ENCODE results near the gene FRS2. TPM values are rescaled to one million over a fixed set of nuclear protein-coding genes. Genes with fewer than 3 reads are reported as not detected.

The FRS2 gene
- total RNA-seq, 8 experiments from 2014 or later = 20.9 to 49.0 (median 32.6) TPM

DNA sequence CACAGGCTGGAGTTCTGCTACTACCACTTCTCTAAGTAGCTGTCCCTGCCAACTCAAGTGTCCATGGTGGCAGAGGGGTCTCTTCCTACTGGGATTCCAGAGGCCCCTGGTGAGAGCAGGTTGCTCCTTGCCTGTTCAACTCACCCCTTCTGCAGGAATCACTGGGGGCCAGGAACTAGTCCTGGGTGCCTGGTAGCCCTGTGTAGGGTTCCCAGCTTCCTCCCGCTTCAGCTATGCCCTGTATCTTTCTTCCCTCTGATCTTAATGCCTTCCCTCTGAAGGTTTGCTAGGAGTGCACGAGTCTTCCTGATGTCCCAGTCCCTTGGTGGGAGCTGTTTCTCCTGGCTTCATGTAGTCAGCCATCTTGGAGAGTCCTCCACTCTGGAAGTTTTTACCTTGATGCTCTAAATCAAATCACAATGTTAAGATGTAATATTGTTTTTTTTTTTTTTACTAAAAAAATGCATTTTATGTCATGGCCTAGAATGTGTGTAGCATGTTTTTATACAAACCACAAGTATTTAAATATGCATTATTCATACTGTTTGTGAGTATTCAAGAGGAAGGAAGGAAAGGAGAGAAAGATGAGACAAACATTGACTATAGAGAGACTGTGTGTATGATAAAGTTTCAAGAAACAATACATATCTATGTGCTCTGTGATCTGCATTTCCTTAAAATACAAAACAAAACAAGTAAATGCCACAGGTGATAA, 54.7 kb downstream of the FRS2 start:
- in situ Hi-C loops (cut with MboI; ENCODE audit: low pct_unique_long_range_greater_than_20kb in 2 of 9, low sequenced_read_pairs in 9 of 9, unreplicated experiment in 9 of 9) = no loop called here
- peak in 3 of 8 experiments; percentile 61 to 84 (median 79) for ATAC-seq (replicated peaks in 6 of 8)
- Histone ChIP-seq H3K4me3 (no peak overlapping the region), H3K4me1 (replicated peaks in 1 of 2) (no peaks in the 10 kb centered on the region), H3K27ac (no peak overlapping the region)
- WGBS, 10 experiments = 50 to 100% (median 100%) methylated on average over 1 to 2 of the region's 2 CpGs; no CpG with 5 or more reads in 4 of the 10 experiments

DNA sequence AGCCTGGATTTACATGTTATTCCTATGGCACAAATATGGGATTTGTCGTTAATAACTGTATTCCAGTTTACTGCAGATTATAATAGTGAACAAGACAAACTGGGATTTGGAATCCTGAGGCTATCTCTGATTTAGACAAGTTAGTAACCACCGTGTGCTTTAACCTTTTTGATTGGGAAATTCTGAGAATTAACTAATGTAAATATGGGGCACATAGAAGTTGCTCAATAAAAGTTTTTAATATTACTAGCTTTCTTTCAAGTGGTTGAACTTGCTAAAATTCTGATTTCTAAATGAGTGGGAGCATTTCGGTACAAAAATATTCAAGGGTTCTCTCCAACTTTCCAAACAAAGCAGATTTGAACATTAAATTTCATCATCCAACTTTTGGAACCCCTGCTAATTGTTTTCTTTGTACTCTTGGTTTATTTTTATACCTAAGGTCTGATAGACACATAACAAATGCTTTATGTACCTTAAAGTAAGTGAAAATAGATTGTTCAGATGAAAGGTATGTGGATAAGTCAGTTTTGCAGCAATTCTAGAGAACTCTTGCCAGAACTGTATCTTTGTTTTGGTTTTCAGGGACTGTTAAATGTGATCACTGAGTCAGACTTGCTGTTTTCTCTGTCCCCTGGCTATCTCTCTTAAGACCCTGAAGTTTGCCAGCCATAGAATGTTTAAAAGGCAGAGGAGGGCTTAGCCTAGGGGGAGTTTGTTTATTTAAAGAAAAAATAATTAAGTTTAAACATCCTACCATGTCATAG, 57.5 kb downstream of the FRS2 start:
- Histone ChIP-seq H3K27ac (no peak overlapping the region), H3K4me3 (no peak overlapping the region), H3K4me1 (replicated peaks in 1 of 2) (no peaks in the 10 kb centered on the region)
- ATAC-seq (replicated peaks in 6 of 8) = no peak
- WGBS, 10 experiments = 56 to 100% (median 84%) methylated on average over 1 to 3 of the region's 3 CpGs
- in situ Hi-C loops (cut with MboI; ENCODE audit: low pct_unique_long_range_greater_than_20kb in 2 of 9, low sequenced_read_pairs in 9 of 9, unreplicated experiment in 9 of 9) = no loop called here

DNA sequence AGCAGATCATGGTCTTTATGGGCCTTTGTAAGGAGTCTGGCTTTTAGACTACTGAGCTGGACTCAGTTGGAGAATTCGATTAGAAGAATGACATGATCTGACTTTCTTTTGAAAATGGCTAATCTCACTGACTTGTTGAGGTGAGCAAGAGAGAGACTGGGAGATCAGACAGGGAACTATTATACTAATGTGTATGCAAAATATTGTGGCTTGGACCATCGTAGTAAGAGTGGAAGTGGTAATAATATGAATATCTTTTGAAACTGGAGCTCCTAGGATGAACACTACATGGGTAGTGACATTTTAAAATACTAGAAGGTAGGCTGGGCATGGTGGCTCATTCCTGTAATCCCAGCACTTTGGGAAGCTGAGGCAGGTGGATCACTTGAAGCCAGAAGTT, 58.8 kb downstream of the FRS2 start:
- H3K27ac ChIP-seq = no peak overlapping the region
- H3K4me3 ChIP-seq = no peak overlapping the region
- peaks cover 3 to 4% of the 10 kb centered on the region in 2 donors for H3K4me1 ChIP-seq (replicated peaks in 1 of 2)
- ATAC-seq (replicated peaks in 6 of 8) = no peak
- WGBS, 10 experiments = 17 to 100% (median 80%) methylated on average over 1 of the region's 2 CpGs; no CpG with 5 or more reads in 5 of the 10 experiments
- in situ Hi-C loops (cut with MboI; ENCODE audit: low pct_unique_long_range_greater_than_20kb in 2 of 9, low sequenced_read_pairs in 9 of 9, unreplicated experiment in 9 of 9) = no loop called here

DNA sequence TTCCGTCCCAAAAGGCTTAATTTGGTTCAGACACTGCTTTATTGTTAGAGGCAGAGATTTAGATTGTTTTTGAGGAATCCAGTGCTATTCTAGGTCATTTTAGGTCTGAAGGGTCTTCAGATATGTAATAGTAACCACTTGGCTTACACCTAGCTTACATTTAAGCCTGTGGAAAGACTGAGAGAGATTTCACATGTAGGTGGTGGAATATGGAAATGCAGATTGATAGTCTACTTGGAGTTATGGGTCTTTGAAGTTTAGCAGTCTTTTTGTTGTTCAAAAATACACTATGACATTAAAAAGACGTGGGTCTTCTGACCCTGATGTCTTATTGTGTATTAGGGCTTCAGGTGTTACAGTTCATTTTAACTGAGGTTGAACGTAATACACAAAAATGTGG, 63.7 kb downstream of the FRS2 start:
- Histone ChIP-seq H3K4me3 (no peak overlapping the region), H3K27ac (peak overlapping the region; percentile 72 to 78), H3K4me1 (replicated peaks in 1 of 2) (peaks cover 12 to 18% of the 10 kb centered on the region in 2 donors)
- in situ Hi-C loops (cut with MboI; ENCODE audit: low pct_unique_long_range_greater_than_20kb in 2 of 9, low sequenced_read_pairs in 9 of 9, unreplicated experiment in 9 of 9) = no loop called here
- no peak for ATAC-seq (replicated peaks in 6 of 8)
- 0 to 100% (median 82%) methylated on average over 1 to 3 of the region's 3 CpGs; no CpG with 5 or more reads in 1 of the 10 experiments for WGBS, 10 experiments

DNA sequence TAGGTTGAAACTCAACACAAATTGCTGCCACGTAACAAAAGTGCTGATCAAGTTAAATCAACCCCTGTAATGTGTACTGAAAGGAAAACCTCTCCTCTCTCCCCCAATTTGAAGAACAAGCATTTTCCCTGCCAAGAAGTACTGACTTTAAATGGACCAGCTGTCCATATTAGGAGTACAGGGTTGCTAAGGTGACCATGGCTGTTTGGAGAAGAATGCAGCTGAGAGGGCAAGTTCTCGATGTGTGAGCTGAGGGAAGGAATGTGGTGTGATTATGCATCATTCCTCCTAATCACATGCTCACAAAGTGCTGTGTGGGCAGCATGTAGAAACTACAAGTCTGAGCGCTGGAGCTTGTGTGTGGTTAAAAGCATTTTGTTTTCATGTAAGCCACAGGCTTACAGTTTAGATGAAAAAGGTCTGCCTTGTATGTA, 64.2 kb downstream of the FRS2 start:
- WGBS, 10 experiments = 0 to 25% (median 13%) methylated on average over 1 to 3 of the region's 3 CpGs; no CpG with 5 or more reads in 2 of the 10 experiments
- Histone ChIP-seq H3K4me1 (replicated peaks in 1 of 2) (peaks cover 12 to 18% of the 10 kb centered on the region in 2 donors), H3K27ac (peak overlapping the region; percentile 76 to 78), H3K4me3 (no peak overlapping the region)
- ATAC-seq (replicated peaks in 6 of 8) = peak; percentile 100
- in situ Hi-C loops (cut with MboI; ENCODE audit: low pct_unique_long_range_greater_than_20kb in 2 of 9, low sequenced_read_pairs in 9 of 9, unreplicated experiment in 9 of 9) = no loop called here

DNA sequence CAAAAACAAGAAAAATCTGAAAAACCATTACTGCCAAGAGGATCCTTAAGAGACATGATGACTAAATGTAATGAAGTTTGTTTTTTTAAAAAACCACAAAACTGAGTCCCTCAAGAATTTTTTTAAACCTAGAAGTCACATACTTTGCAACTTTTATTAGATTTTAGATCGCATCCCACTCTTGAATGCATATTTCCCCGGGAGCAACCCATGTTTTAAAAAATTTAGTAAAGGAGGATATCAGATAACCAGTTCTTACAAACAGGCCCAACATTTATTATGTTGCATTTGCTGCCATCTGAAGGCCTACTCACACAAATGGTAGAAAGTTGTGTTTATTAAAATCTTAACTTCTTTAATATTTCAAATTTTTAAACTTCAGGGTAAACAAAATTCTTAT, 70.8 kb downstream of the FRS2 start:
- no peak for ATAC-seq (replicated peaks in 6 of 8)
- 54 to 100% (median 93%) methylated on average over 1 to 2 of the region's 2 CpGs; no CpG with 5 or more reads in 3 of the 10 experiments for WGBS, 10 experiments
- Histone ChIP-seq H3K27ac (no peak overlapping the region), H3K4me3 (no peak overlapping the region), H3K4me1 (replicated peaks in 1 of 2) (no peaks in the 10 kb centered on the region)
- in situ Hi-C loops (cut with MboI; ENCODE audit: low pct_unique_long_range_greater_than_20kb in 2 of 9, low sequenced_read_pairs in 9 of 9, unreplicated experiment in 9 of 9) = no loop called here

DNA sequence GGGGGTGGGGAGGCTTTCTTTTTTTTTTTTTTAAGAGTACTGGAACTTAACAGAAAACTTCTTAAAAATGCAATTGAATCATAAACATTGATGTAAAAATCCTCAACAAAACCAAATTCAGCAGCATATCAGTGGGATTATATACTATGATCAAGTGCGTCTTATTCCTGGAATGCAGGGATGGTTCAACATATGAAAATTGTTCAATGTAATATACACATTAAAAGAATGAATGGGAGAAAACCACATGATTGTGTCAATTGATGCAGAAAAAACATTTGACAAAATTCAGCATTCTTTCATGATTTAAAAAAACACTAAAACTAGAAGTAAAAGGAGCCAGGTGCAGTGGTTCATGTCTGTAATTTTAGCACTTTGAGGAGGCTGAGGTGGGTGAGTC, 73.9 kb downstream of the FRS2 start:
- Histone ChIP-seq H3K4me1 (replicated peaks in 1 of 2) (no peaks in the 10 kb centered on the region), H3K4me3 (no peak overlapping the region), H3K27ac (no peak overlapping the region)
- ATAC-seq (replicated peaks in 6 of 8) = no peak
- in situ Hi-C loops (cut with MboI; ENCODE audit: low pct_unique_long_range_greater_than_20kb in 2 of 9, low sequenced_read_pairs in 9 of 9, unreplicated experiment in 9 of 9) = no loop called here
- WGBS, 10 experiments = 89 to 100% (median 100%) methylated on average over 1 of the region's 1 CpG; no CpG with 5 or more reads in 3 of the 10 experiments

DNA sequence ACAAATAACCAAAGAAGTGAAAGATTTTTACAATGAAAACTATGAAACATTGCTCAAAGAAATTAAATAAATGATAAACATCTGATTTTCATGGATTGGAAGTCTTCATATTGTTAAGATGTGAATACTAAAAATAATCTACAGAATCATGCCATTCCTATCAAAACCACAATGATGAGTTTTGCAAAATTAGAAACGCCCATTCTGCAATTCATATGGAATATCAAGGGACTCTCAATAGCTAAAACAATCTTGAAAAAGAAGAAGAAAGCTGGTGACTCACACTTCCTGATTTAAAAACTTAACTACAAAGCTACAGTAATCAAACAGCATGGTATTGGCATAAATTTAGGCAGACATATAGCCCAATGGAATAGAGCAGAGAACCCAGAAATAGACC, 74.9 kb downstream of the FRS2 start:
- no peak overlapping the region for H3K27ac ChIP-seq
- peak in 1 of 8 experiments; percentile 37 for ATAC-seq (replicated peaks in 6 of 8)
- H3K4me3 ChIP-seq = no peak overlapping the region
- in situ Hi-C loops (cut with MboI; ENCODE audit: low pct_unique_long_range_greater_than_20kb in 2 of 9, low sequenced_read_pairs in 9 of 9, unreplicated experiment in 9 of 9) = no loop called here
- 14 to 100% (median 94%) methylated on average over 1 of the region's 1 CpG for WGBS, 10 experiments
- H3K4me1 ChIP-seq (replicated peaks in 1 of 2) = no peaks in the 10 kb centered on the region

DNA sequence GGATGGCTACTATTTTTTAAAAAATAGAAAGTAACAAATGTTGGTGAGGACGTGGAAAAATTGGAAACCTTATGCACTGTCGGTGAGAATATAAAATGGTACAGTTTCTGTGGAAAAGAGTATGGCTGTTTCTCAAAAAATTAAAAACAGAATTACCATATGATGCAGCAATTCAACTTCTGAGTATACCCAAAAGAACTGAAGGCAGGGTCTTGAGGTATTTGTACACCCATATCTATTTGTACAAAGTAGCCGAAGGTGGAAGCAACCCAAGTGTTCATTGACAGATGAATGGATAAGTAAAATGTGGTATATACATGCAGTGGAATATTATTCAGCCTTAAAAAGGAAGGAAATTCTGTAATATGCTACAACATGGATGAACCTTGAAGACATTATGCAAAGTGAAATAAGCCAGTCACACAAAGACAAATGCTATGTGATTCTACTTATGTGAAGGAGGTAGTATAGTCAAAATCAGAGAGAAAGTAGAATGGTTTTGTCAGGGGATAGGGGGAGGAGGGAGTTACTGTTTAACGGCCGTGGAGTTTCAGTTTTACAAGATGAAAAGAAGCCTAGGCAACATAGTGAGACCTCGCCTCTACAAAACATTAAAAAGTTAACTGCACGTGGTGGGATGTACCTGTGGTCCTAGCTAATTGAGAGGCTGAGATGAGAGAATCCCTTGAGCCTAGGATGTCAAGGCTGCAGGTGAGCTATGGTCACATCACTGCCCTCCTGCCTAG, 76.7 kb downstream of the FRS2 start:
- 52 to 100% (median 95%) methylated on average over 2 to 7 of the region's 7 CpGs for WGBS, 10 experiments
- Histone ChIP-seq H3K4me3 (no peak overlapping the region), H3K4me1 (replicated peaks in 1 of 2) (no peaks in the 10 kb centered on the region), H3K27ac (no peak overlapping the region)
- ATAC-seq (replicated peaks in 6 of 8) = no peak
- in situ Hi-C loops (cut with MboI; ENCODE audit: low pct_unique_long_range_greater_than_20kb in 2 of 9, low sequenced_read_pairs in 9 of 9, unreplicated experiment in 9 of 9) = no loop called here

DNA sequence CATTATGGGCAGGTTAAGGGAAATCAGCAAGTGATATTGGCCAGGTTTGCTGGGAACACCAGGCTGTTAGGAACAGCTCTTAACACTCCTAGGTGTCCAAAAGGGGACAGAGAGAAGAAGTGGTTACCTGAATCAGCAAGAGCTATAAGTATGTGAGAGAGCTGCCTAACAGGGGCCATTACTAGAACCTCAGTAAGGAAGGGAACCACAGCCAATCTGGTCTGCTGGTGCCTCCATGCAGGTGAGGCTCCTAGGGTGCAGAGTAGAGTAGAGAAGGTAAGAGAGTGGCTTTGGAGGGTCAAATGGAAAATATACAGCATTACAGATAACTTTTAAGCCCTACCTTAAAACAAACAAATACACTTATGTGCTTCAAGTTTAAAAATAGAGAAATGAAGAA, 78.5 kb downstream of the FRS2 start:
- H3K27ac ChIP-seq = no peak overlapping the region
- no peaks in the 10 kb centered on the region for H3K4me1 ChIP-seq (replicated peaks in 1 of 2)
- in situ Hi-C loops (cut with MboI; ENCODE audit: low pct_unique_long_range_greater_than_20kb in 2 of 9, low sequenced_read_pairs in 9 of 9, unreplicated experiment in 9 of 9) = no loop called here
- no peak overlapping the region for H3K4me3 ChIP-seq
- ATAC-seq (replicated peaks in 6 of 8) = no peak

DNA sequence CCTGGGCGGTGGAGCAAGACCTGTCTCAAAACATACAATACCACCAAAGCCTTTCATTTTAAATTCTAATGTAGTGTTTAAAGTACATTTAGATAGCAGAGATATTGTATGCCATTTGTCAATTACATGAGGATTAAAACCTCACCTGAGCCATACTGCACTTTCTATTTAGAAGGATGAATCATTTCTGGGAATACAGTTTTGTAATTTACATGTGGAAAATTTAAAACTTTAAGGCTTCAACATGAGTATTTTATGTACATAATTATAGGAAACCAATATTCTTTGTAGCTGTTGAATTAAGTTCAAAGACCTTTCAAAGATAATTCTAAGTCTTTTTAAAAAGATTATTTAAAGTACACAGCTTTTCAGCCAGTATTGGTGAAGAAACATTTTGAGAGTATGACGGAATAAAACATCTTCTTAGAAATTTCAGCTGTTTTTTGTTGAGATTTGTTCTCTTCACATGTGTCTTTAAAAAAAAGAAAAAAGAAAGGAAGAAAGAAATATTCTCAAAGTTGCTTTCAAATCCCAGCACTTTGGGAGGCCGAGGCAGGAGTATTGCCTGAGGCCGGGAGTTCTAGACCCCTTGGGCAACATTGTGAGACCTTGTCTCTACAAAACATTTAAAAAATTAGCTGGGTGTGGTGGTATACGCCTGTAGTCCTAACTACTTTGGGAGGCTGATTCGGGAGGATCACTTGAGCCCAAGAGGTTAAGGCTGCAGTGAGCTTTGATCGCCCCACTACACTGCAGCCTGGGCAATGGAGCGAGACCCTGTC, 80.6 kb downstream of the FRS2 start:
- peak in 3 of 8 experiments; percentile 39 to 58 (median 55) for ATAC-seq (replicated peaks in 6 of 8)
- in situ Hi-C loops (cut with MboI; ENCODE audit: low pct_unique_long_range_greater_than_20kb in 2 of 9, low sequenced_read_pairs in 9 of 9, unreplicated experiment in 9 of 9) = no loop called here
- no peak overlapping the region for H3K27ac ChIP-seq
- WGBS, 10 experiments = 67 to 100% (median 84%) methylated on average over 2 to 7 of the region's 8 CpGs
- no peak overlapping the region for H3K4me3 ChIP-seq
- no peaks in the 10 kb centered on the region for H3K4me1 ChIP-seq (replicated peaks in 1 of 2)

DNA sequence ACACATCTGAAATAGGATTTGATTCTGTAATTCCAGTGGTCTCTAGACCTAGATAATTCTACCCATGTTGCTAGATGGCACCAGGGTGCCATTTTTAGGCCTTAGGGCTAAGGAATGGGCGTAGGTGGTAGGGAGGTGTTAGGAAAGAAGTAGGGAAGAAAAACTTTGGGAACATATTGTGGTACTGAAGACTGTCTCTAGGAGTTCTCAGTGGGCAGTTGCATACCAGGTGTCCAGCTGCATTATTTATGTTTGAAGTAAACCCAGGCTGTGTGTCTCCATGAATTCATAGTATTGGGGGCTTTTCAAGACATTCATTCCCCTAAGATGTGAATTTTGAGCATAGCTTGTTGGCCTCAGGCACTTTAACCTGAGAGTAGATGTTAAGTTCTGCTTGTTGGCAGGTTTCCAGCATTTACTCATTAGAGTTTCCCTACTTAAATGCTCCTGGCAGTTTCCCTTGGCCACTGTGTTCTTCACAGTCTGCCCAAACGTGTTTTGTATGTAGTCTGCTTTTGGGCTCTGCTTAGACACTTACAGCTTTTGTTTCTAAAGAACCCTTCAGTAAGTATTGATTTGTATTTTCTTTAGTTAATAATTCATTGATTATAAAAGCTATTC, 83.5 kb downstream of the FRS2 start:
- H3K4me3 ChIP-seq = no peak overlapping the region
- H3K4me1 ChIP-seq (replicated peaks in 1 of 2) = no peaks in the 10 kb centered on the region
- in situ Hi-C loops (cut with MboI; ENCODE audit: low pct_unique_long_range_greater_than_20kb in 2 of 9, low sequenced_read_pairs in 9 of 9, unreplicated experiment in 9 of 9) = no loop called here
- ATAC-seq (replicated peaks in 6 of 8) = peak in 1 of 8 experiments; percentile 64
- no peak overlapping the region for H3K27ac ChIP-seq
- WGBS, 10 experiments = 0 to 69% (median 50%) methylated on average over 1 to 2 of the region's 2 CpGs; no CpG with 5 or more reads in 1 of the 10 experiments
